GM19372 (cell line): ENCODE results near the gene IP6K3.

Source experiments
- ATAC-seq: cut with Tn5 transposase; IDR thresholded peaks from one replicate; pipeline ENCODE4 v1.9.1; 2021; ENCODE audit warnings: mild to moderate bottlenecking, low read depth, moderate library complexity; ENCODE audit not compliant: unreplicated experiment

The IP6K3 gene

DNA sequence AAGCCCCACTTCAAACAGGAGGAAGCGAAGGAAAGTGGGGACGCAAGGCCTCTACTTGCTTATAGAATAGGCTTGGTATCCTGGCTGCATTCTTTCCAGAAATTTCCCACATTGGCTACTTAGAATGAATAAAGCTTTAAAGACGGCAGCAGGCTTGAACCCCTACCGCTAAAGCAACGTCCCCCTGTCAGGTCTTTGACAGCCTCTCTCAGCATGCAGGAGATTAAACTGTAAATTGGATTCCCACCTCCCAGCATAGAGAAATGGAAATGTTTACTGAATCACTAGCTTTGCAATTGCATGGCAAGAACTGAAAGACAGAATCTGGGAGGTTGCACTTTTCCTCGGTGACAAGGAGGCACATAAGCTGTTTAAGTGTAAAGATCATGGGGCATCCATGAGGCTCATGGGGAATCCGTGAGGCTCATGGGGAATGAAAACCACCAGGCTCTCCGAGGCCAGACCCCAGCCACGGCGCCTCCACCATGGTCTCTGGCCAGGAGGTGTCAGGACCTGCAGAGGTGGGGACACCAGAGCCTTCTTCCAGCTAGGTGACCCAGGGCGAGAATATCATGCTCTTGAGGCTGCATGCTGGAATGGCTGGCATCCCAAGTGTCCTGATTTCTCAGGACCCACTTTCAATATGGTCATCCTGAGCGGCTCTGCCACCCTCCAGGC, 31.9 kb upstream of the IP6K3 start:
- no peak for ATAC-seq

DNA sequence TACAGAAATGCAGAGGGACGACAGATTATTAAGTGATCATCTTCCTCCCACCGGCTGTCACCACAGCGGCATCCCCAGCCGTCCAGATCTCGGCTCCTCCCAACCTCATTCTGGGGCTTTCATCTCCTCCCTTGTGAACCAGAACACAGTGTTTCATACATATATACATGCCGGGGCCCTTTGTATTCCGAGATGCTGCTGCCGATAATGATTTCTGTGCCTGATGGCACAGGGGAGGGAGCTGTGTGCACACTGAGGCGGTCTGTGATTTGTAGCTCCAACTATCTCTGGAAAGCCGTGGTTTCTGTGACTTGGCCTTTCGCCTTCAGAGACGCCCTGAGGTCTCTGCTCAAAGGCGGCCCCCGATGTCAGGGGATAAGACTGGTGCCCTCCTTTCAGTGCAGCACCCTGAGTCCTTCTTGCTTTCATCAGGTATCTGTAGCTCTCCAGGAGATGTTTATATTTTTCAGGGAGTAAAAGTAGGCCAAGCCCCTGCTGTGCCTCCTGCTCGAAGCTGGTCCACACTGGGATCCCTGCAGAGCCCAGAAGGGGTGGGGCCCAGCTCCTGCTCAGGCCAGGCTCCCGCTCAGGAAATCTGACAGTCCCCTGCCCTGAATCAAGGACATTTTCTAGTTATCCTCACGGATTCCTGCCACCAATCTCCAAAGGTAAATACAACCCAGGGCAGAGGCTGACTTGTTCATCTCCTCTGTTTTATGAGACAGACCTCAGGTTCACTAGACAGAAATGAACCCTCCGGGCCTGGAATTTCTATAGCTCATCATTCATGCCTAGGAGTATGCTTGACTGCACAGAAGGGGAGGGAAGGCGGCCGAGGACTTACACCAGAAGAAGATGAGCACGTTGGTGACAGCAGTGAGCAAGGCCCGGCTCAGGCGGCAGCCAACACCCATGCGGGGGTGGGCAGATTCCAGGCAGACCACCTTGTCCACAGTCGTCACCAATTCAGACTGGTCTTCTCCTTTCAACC, 31.0 kb upstream of the IP6K3 start:
- ATAC-seq, result no peak

- ATAC-seq, result no peak
Observed at GRCh38 chr6:33776764-33777163, 30.1 kb upstream of the IP6K3 start.

DNA sequence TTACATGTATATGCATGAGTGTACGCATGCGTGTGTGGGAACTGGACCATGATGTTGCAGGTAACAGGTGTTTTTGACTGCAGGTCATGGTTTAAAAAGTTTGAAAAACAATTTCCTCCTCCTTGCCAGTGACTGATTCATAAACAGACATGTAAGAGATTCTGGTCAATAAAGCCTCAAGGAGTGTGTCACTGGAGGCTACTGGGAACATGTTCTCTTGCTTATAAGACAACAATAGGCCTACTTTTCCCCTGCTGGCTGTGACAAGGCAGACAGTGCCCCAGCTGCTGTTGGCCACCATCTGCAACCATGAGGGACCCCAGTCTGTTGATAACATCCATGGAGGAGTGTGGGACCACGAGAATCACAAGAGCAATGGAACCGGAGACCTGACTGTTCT, 29.5 kb upstream of the IP6K3 start:
- ATAC-seq, result no peak

- ATAC-seq, result no peak
Observed at GRCh38 chr6:33774774-33775173, 28.1 kb upstream of the IP6K3 start.

DNA sequence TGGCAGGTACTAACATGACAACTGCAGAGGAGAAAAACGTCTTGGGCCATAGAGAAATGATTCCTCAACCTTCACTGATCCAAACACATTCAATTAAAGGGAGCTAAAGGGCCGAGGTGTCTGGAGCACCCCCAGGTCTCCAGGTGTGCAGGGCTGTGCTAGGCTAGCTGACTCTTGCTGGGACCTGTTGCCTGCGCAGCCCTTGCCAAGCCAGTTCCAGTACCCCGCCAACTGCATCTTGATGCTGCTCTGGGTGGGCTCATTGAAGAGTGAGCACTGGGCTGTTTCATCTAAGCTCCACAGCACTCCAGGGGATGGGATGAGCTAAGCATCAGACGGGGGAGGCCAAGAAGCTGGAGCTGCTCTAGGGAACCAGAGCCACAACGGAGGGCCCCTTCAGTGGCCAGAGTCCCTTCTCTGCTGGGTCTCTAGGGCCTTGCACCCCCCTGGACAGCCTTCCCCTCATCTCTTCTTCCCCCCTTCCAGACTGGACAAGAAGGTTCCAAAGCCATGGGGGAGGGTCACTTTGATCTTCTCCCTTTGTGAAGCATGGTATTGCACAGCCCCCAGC, 26.3 kb upstream of the IP6K3 start:
- ATAC-seq, result no peak

- no peak for ATAC-seq
Observed at GRCh38 chr6:33772082-33772830, 25.6 kb upstream of the IP6K3 start.

DNA sequence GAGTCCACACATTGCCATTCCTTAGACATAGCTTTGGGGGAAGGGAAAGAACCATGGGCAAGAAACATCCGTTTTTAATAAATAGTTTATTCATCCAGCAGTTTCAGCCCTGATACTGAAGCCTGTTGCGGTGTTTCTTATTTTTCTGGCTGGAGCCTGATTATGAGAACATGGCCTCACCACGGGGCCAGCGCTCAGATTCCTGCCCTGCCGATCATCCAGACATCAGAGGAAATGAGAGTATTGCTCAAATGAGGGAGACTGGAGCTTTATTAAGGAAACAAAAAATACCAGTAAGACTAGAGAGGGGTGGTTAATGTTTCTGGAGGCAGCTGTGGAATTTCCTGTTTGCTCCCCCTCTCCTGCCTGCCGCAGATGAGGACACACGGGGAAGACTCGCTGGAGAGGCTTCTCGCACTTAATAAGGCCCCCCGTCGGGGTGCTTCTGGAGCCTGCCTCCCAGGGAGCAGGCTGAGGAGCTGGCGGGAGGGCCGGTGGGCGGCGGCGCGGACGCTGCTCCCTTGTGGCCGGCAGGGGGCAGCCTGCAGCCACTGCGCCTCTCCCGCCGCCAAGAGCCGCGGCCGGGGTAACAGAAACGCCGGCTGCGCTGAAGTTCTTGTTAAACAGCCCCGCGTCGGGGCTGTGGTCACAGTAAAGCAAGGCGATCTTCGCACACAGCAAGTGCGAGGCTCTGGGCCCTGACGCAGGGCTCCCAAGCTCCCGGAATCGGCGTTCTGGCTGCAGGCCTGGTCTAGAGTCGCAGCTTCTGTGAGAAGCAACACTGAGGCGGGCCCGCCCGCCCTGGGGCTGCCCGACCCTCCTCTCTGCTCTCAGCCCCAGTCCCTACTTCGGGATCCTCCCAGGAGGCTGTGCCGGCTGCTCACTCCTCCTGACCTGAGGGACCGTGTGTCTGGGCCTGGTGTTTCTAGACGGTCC, 24.7 kb upstream of the IP6K3 start:
- ATAC-seq, result no peak

- no peak for ATAC-seq
Observed at GRCh38 chr6:33770833-33771145, 24.1 kb upstream of the IP6K3 start.

DNA sequence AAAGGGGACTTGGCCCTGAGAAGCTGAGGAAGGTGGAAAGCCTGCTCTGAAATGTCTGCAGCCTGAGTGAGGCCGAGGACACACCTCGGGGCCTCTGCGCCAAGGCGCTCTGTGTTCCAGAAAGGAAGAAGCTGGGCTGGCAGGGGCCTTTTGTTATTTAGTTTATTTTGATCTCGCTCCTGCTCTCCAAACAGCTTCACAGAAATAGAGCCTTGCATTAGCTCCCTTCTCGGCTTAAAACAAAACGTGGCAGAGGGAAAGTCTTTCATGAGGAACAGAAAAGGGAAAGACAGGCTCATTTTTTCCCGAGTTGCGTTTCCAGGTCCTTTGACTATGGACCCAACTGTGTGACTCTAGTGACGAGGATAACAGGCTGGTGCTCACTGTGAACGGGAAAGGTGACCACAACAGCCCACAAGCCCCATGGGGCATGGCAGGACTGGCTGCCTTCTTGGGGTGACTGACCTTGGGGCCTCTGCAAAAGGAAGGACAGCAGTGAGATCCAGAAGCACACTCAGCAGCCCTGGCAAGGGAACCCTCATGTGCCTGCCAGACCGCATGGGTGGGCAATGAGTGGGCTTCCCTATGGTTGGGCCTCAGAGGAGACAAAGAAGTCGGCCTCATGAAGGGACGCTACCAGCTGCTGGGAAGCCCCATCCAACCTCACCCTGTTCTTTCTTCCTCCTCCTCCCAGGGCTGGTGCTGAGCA, 23.6 kb upstream of the IP6K3 start:
- no peak for ATAC-seq

GRCh38 chr6:33769248-33769821, 22.6 kb upstream of the IP6K3 start:
- no peak for ATAC-seq

- no peak for ATAC-seq
Observed at GRCh38 chr6:33768644-33769120, 22.0 kb upstream of the IP6K3 start.

GRCh38 chr6:33766921-33767907, 20.5 kb upstream of the IP6K3 start:
- no peak for ATAC-seq

DNA sequence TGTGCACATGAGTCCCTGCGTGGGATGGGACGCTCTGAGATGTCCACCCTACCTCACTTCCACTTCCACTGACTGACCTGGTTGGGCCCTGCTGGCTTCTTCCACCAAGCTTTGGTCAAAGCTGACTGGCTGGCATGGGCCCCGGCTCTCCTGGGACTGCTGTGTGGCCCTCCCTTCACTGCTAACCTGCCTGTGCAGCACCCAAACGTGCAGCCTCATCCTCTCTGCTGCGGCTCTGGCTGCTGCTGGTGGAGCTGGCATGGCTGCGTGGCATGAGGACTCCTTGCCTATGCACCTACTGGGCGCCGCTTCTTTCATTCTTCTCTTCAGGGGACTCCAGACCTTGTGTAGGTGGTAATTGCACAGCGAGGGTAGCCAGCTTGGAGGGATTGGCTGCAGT, 18.7 kb upstream of the IP6K3 start:
- no peak for ATAC-seq

GRCh38 chr6:33764036-33764435, 17.3 kb upstream of the IP6K3 start:
- ATAC-seq, result no peak

GRCh38 chr6:33763483-33763882, 16.8 kb upstream of the IP6K3 start:
- ATAC-seq, result no peak

GRCh38 chr6:33762713-33763112, 16.0 kb upstream of the IP6K3 start:
- no peak for ATAC-seq
